Central memory CD4-positive, alpha-beta T cell (primary cell): ENCODE results near the gene AUTS2.
"Not testable (repeated sequence)": the region's sequence is repeated elsewhere in the genome, so short reads cannot be mapped to it uniquely, and the experiment has no call there.

Source experiments
- DNase-seq: peaks from one replicate; pipeline ENCODE4 v3.0.0; 2022

The AUTS2 gene

GRCh38 chr7:70574970-70575799 is 976.9 kb downstream of the AUTS2 start:
- no peak for DNase-seq

GRCh38 chr7:70577078-70577477 is 978.8 kb downstream of the AUTS2 start:
- no peak for DNase-seq

- DNase-seq, result no peak
These were observed 979.9 kb downstream of the AUTS2 start for GRCh38 chr7:70578131-70578530.

- no peak for DNase-seq
These were observed 981.3 kb downstream of the AUTS2 start for GRCh38 chr7:70579397-70580097.

- no peak for DNase-seq
These were observed 981.9 kb downstream of the AUTS2 start for GRCh38 chr7:70580161-70580560.

- no peak for DNase-seq
These were observed 984.9 kb downstream of the AUTS2 start for GRCh38 chr7:70582927-70583895.

GRCh38 chr7:70583965-70584883 is 985.9 kb downstream of the AUTS2 start:
- no peak for DNase-seq

- no peak for DNase-seq
These were observed 986.8 kb downstream of the AUTS2 start for GRCh38 chr7:70585071-70585470.

GRCh38 chr7:70586822-70587221 is 988.5 kb downstream of the AUTS2 start:
- no peak for DNase-seq

- DNase-seq, result no peak
These were observed 989.5 kb downstream of the AUTS2 start for GRCh38 chr7:70587739-70588138.

- no peak for DNase-seq
These were observed 990.1 kb downstream of the AUTS2 start for GRCh38 chr7:70588191-70588921.

GRCh38 chr7:70589010-70589409 is 990.7 kb downstream of the AUTS2 start:
- no peak for DNase-seq

- DNase-seq, result no peak
These were observed 991.3 kb downstream of the AUTS2 start for GRCh38 chr7:70589590-70589989.

- DNase-seq, result no peak
These were observed 992.0 kb downstream of the AUTS2 start for GRCh38 chr7:70590126-70590854.

GRCh38 chr7:70591643-70592042 is 993.4 kb downstream of the AUTS2 start:
- no peak for DNase-seq

- no peak for DNase-seq
These were observed 993.9 kb downstream of the AUTS2 start for GRCh38 chr7:70592171-70592570.

- no peak for DNase-seq
These were observed 995.9 kb downstream of the AUTS2 start for GRCh38 chr7:70594170-70594569.

GRCh38 chr7:70594885-70595284 is 996.6 kb downstream of the AUTS2 start:
- DNase-seq, result not testable (repeated sequence)

- DNase-seq, result no peak
These were observed 997.1 kb downstream of the AUTS2 start for GRCh38 chr7:70595370-70595754.
